MM.1S (cell line): ENCODE results near the gene MSI2.

Experiments
- DNase-seq: peaks from one replicate; pipeline ENCODE4 v3.0.0-alpha.2; 2015
- H2AFZ ChIP-seq: fragments of 300-600 bp; sonication (generic); 2 replicates; pipeline ENCODE4 v1.6.0; 2016; ENCODE audit warnings: antibody characterized with exemption, low read length
- H3F3A ChIP-seq: fragments of 300-600 bp; sonication (generic); 2 replicates; pipeline ENCODE4 v1.6.1; 2016; ENCODE audit warnings: mild to moderate bottlenecking, antibody characterized with exemption, low read length, moderate library complexity, mixed read lengths; ENCODE audit not compliant: insufficient read depth
- H3K27ac ChIP-seq: fragments of 300-600 bp; sonication (generic); 2 replicates; pipeline ENCODE4 v1.5.1; 2016; ENCODE audit warnings: mild to moderate bottlenecking, low read length
- H3K27me3 ChIP-seq: fragments of 300-600 bp; sonication (generic); replicated peaks from 2 replicates; pipeline ENCODE4 v1.6.0; 2016; ENCODE audit warnings: low read length; ENCODE audit not compliant: insufficient read depth
- H3K36me3 ChIP-seq: fragments of 300-600 bp; sonication (generic); replicated peaks from 2 replicates; pipeline ENCODE4 v1.6.1; 2016; ENCODE audit warnings: mild to moderate bottlenecking, low read length, mixed read lengths; ENCODE audit not compliant: insufficient read depth
- H3K4me1 ChIP-seq: fragments of 300-600 bp; sonication (generic); 2 replicates; pipeline ENCODE4 v1.6.1; 2016; ENCODE audit warnings: low read length, mixed read lengths
- H3K4me2 ChIP-seq: fragments of 300-600 bp; sonication (generic); 2 replicates; pipeline ENCODE4 v1.6.0; 2016; ENCODE audit warnings: low read depth, low read length
- H3K4me3 ChIP-seq: fragments of 300-600 bp; sonication (generic); 2 replicates; pipeline ENCODE4 v1.5.1; 2016; ENCODE audit warnings: low read length, mixed read lengths
- H3K79me2 ChIP-seq: fragments of 300-600 bp; sonication (generic); 2 replicates; pipeline ENCODE4 v1.6.1; 2016; ENCODE audit warnings: mixed run types, low read length, mixed read lengths
- H3K9ac ChIP-seq: fragments of 300-600 bp; sonication (generic); 2 replicates; pipeline ENCODE4 v1.6.1; 2016; ENCODE audit warnings: low read length, mixed read lengths
- H3K9me2 ChIP-seq: fragments of 300-600 bp; sonication (generic); replicated peaks from 2 replicates; pipeline ENCODE4 v1.6.1; 2016; ENCODE audit warnings: mild to moderate bottlenecking, low read length, mixed read lengths; ENCODE audit not compliant: insufficient read depth
- H3K9me3 ChIP-seq: fragments of 300-600 bp; sonication (generic); replicated peaks from 2 replicates; pipeline ENCODE4 v1.6.1; 2016; ENCODE audit warnings: mild to moderate bottlenecking, low read length, mixed read lengths; ENCODE audit not compliant: insufficient read depth
- H4K20me1 ChIP-seq: fragments of 300-600 bp; sonication (generic); 2 replicates; pipeline ENCODE4 v1.6.1; 2016; ENCODE audit warnings: mild to moderate bottlenecking, low read length, moderate library complexity, mixed read lengths; ENCODE audit not compliant: insufficient read depth
- EZH2 ChIP-seq: fragments of 300-600 bp; sonication (generic); optimal IDR thresholded peaks from 2 replicates; pipeline ENCODE3; 2017; ENCODE audit warnings: low read depth, mild to moderate bottlenecking, antibody characterized with exemption, low read length, mixed read lengths
- EZH2phosphoT487 ChIP-seq: fragments of 300-600 bp; sonication (generic); IDR thresholded peaks from 2 replicates; pipeline ENCODE4 v1.6.1; 2018; ENCODE audit warnings: antibody characterized with exemption, low read length
- TF ChIP-seq, protein P1 (sequence below): fragments of 300-600 bp; sonication (generic); IDR thresholded peaks from 2 replicates; pipeline ENCODE4 v1.5.1; 2016; ENCODE audit warnings: antibody characterized with exemption, low read length, mixed read lengths

The MSI2 gene

DNA sequence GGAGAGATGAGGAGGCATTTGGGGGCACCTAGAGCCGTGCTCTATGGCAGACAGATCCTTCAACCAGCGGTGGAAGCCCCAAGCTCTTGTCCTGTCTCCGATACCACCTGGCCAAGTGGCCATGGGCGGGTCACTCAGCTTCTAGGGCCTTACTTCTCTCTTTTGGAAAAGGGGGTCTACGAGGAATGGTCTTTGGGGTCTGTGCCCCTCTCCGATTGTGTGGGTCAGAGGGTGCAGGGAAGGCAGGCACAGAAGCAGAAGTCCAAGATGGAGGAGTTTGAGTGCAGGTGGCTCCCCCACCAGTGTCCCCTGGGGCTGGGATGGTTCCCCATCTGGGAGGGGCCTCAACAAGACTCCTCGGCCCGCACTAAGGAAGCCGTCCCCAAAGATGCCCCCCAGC, 372.1 kb downstream of the MSI2 start:
- H3K79me2 ChIP-seq, result no peaks in the 10 kb centered on the region
- H4K20me1 ChIP-seq, result no peaks in the 10 kb centered on the region
- TF ChIP-seq, protein P1, sequence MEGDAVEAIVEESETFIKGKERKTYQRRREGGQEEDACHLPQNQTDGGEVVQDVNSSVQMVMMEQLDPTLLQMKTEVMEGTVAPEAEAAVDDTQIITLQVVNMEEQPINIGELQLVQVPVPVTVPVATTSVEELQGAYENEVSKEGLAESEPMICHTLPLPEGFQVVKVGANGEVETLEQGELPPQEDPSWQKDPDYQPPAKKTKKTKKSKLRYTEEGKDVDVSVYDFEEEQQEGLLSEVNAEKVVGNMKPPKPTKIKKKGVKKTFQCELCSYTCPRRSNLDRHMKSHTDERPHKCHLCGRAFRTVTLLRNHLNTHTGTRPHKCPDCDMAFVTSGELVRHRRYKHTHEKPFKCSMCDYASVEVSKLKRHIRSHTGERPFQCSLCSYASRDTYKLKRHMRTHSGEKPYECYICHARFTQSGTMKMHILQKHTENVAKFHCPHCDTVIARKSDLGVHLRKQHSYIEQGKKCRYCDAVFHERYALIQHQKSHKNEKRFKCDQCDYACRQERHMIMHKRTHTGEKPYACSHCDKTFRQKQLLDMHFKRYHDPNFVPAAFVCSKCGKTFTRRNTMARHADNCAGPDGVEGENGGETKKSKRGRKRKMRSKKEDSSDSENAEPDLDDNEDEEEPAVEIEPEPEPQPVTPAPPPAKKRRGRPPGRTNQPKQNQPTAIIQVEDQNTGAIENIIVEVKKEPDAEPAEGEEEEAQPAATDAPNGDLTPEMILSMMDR, result no peak
- no peak for TF ChIP-seq EZH2phosphoT487
- TF ChIP-seq EZH2, result no peak
- no peak overlapping the region for H2AFZ ChIP-seq
- H3K9me2 ChIP-seq, result no peaks in the 10 kb centered on the region
- no peak for DNase-seq
- peak overlapping the region; percentile 51; the same call in 1 of the 2 replicates for H3K27ac ChIP-seq
- H3K4me1 ChIP-seq, result peaks cover 19% of the 10 kb centered on the region
- H3K36me3 ChIP-seq, result no peaks in the 10 kb centered on the region
- no peak overlapping the region for H3K4me3 ChIP-seq
- H3F3A ChIP-seq, result no peaks in the 10 kb centered on the region; the same call in 1 of the 2 replicates
- no peaks in the 10 kb centered on the region for H3K9me3 ChIP-seq
- H3K4me2 ChIP-seq, result no peak overlapping the region
- H3K27me3 ChIP-seq, result no peaks in the 10 kb centered on the region
- no peak overlapping the region for H3K9ac ChIP-seq

DNA sequence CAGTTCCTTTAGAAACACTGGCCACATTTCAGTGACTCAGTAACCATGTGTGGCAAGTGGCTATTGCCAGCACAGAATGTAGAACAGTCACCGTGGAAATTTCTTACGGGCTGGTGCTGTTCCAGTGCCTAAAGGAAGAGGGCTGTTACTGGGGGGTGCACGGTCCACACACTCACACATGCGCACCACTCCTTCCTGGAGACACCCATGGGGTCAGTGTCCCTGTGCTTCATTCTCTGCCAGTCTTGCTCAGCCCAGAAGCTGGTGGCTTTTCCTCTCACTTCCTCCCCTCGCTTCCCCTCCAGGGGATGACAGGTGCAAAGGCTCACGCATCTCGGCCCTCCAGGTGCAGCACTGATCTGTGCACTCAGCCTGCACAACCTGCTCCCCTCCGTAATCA, 373.1 kb downstream of the MSI2 start:
- H3K4me1 ChIP-seq, result peaks cover 19% of the 10 kb centered on the region
- H2AFZ ChIP-seq, result no peak overlapping the region
- H3K27ac ChIP-seq, result peak overlapping the region; percentile 51; the same call in 1 of the 2 replicates
- DNase-seq, result peak; percentile 44
- no peaks in the 10 kb centered on the region for H3K27me3 ChIP-seq
- no peak overlapping the region for H3K9ac ChIP-seq
- no peaks in the 10 kb centered on the region for H3K9me2 ChIP-seq
- no peaks in the 10 kb centered on the region for H3K36me3 ChIP-seq
- H4K20me1 ChIP-seq, result no peaks in the 10 kb centered on the region
- no peaks in the 10 kb centered on the region for H3K79me2 ChIP-seq
- H3F3A ChIP-seq, result no peaks in the 10 kb centered on the region; the same call in 1 of the 2 replicates
- no peak for TF ChIP-seq EZH2
- TF ChIP-seq, protein P1, result peak; percentile 5; the same call in 1 of the 2 replicates
- no peak overlapping the region; the same call in 1 of the 2 replicates for H3K4me2 ChIP-seq
- H3K9me3 ChIP-seq, result no peaks in the 10 kb centered on the region
- H3K4me3 ChIP-seq, result no peak overlapping the region

DNA sequence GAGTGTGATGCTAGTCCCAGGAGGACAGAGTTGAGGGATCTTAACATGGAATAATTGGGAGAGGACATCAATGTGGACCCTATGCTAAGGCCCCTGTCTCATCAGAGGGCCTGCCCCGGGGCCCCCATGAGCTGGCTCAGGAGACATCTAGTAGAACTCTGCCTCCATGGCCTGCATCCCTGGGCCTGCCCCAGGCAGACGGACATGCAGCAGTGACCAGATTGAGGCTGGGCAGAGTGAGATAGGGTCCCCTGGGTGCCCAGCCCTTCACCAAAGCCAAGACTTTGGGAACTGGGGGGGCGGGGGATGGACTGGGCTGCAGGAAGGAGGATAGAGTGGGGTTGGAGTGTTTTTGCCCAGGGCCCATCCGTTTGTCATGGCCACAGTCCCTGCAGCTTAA, 373.6 kb downstream of the MSI2 start:
- peaks cover 19% of the 10 kb centered on the region for H3K4me1 ChIP-seq
- no peaks in the 10 kb centered on the region; the same call in 1 of the 2 replicates for H3F3A ChIP-seq
- no peak for DNase-seq
- H4K20me1 ChIP-seq, result no peaks in the 10 kb centered on the region
- no peaks in the 10 kb centered on the region for H3K79me2 ChIP-seq
- TF ChIP-seq EZH2phosphoT487 (no peak), EZH2 (no peak)
- TF ChIP-seq, protein P1, result no peak
- no peak overlapping the region for H2AFZ ChIP-seq
- H3K9me3 ChIP-seq, result no peaks in the 10 kb centered on the region
- no peaks in the 10 kb centered on the region for H3K9me2 ChIP-seq
- no peak overlapping the region for H3K9ac ChIP-seq
- H3K27me3 ChIP-seq, result no peaks in the 10 kb centered on the region
- no peaks in the 10 kb centered on the region for H3K36me3 ChIP-seq
- no peak overlapping the region for H3K4me3 ChIP-seq
- H3K4me2 ChIP-seq, result no peak overlapping the region
- H3K27ac ChIP-seq, result peak overlapping the region; percentile 51; the same call in 1 of the 2 replicates
